ENCODE measurements around the gene ZFP62.

GRCh38 chr5:180824630-180825476 is 36.2 kb downstream of the ZFP62 start:
- TF ChIP-seq, protein P1, sequence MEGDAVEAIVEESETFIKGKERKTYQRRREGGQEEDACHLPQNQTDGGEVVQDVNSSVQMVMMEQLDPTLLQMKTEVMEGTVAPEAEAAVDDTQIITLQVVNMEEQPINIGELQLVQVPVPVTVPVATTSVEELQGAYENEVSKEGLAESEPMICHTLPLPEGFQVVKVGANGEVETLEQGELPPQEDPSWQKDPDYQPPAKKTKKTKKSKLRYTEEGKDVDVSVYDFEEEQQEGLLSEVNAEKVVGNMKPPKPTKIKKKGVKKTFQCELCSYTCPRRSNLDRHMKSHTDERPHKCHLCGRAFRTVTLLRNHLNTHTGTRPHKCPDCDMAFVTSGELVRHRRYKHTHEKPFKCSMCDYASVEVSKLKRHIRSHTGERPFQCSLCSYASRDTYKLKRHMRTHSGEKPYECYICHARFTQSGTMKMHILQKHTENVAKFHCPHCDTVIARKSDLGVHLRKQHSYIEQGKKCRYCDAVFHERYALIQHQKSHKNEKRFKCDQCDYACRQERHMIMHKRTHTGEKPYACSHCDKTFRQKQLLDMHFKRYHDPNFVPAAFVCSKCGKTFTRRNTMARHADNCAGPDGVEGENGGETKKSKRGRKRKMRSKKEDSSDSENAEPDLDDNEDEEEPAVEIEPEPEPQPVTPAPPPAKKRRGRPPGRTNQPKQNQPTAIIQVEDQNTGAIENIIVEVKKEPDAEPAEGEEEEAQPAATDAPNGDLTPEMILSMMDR (IDR thresholded peaks at IDR 0.05), result no peak
- no peak for TF ChIP-seq POLR2A (IDR thresholded peaks at IDR 0.05)

Data from suprapubic skin (tissue), 3 donors.